ENCODE data around the gene LRRK1.
A peak's percentile ranks its signal among the peaks of the same experiment; 100 is the strongest.

LRRK1 gene

GRCh38 chr15:100879061-100879463 lies 40.1 kb upstream of the LRRK1 start:
- peak overlapping the region; percentile 84 for H3K27ac ChIP-seq
- 0 out of 2 replicates have a peak, but pooled peaks have one; percentile 8 for TF ChIP-seq CTCF (conservative IDR thresholded peaks at IDR 0.05)

- no peak for TF ChIP-seq CTCF (conservative IDR thresholded peaks at IDR 0.05)
These were observed 39.6 kb upstream of the LRRK1 start, which contains the start of gene ALDH1A3 for GRCh38 chr15:100879464-100880138. TSS of gene ALDH1A3 (plus strand) at chr15:100879831. CDS start at chr15:100879908, 77 bp downstream.

GRCh38 chr15:100880139-100880896 lies 38.8 kb upstream of the LRRK1 start:
- TF ChIP-seq CTCF (conservative IDR thresholded peaks at IDR 0.05) = no peak
- peak overlapping the region; percentile 84; the same call in 1 of the 2 replicates for H3K27ac ChIP-seq

More at GRCh38 chr15:100879464-100880138, 39.6 kb upstream of the LRRK1 start, which contains the start of gene ALDH1A3:
- H3K27ac ChIP-seq = peak within 1 kb of the TSS; percentile 84

- no peak overlapping the region for H3K27ac ChIP-seq
These were observed 38.3 kb upstream of the LRRK1 start for GRCh38 chr15:100880897-100881242.

GRCh38 chr15:100881573-100882336 lies 37.4 kb upstream of the LRRK1 start:
- TF ChIP-seq CTCF (conservative IDR thresholded peaks at IDR 0.05) = no peak
- no peak overlapping the region; the same call in 1 of the 2 replicates for H3K27ac ChIP-seq

More at GRCh38 chr15:100880897-100881242, 38.3 kb upstream of the LRRK1 start:
- no peak for TF ChIP-seq CTCF (conservative IDR thresholded peaks at IDR 0.05)

GRCh38 chr15:100885116-100885515 lies 34.0 kb upstream of the LRRK1 start:
- peak overlapping the region; percentile 30 for H3K27ac ChIP-seq
- no peak for TF ChIP-seq CTCF (conservative IDR thresholded peaks at IDR 0.05)

- TF ChIP-seq CTCF (conservative IDR thresholded peaks at IDR 0.05) = no peak
- peak overlapping the region; percentile 30 for H3K27ac ChIP-seq
These were observed 33.3 kb upstream of the LRRK1 start for GRCh38 chr15:100885811-100886210.

Data from VCaP (cell line).